SH-SY5Y (cell line): ENCODE data around the gene DISC1.

Experiments
- GATA2 ChIP-seq: IDR thresholded peaks from 2 replicates; pipeline ENCODE4 v1.6.1; 2011; ENCODE audit warnings: mild to moderate bottlenecking, low read depth, low read length
- GATA3 ChIP-seq: IDR thresholded peaks from 2 replicates; pipeline ENCODE4 v1.6.1; 2011; ENCODE audit warnings: low read depth, mild to moderate bottlenecking, low read length, moderate library complexity

Gene DISC1

GRCh38 chr1:231722356-231722755 is 95.8 kb downstream of the DISC1 start:
- TF ChIP-seq GATA2 (no peak), GATA3 (no peak)

DNA sequence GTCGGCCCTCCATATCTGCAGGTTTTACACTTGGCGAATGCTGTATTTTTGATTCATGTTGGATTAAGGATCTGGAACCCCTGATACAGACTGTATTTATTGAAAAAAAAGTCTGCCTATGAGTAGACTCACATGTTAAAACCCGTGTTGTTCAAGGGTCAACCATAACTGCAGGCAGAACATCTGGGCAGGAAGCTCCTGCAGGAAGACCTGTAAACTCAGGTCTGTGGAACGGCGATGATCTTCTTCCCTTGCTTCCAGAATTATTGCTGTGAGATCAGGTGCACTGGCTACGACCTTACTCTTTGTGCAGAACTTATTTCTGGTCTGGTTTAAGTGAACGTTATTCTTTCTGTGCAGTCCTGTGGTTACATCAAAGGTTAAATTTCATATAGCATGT is 96.6 kb downstream of the DISC1 start:
- no peak for TF ChIP-seq GATA3
- TF ChIP-seq GATA2: no peak

- TF ChIP-seq GATA3: no peak
- no peak for TF ChIP-seq GATA2
Observed at GRCh38 chr1:231724041-231724440, 97.5 kb downstream of the DISC1 start.

DNA sequence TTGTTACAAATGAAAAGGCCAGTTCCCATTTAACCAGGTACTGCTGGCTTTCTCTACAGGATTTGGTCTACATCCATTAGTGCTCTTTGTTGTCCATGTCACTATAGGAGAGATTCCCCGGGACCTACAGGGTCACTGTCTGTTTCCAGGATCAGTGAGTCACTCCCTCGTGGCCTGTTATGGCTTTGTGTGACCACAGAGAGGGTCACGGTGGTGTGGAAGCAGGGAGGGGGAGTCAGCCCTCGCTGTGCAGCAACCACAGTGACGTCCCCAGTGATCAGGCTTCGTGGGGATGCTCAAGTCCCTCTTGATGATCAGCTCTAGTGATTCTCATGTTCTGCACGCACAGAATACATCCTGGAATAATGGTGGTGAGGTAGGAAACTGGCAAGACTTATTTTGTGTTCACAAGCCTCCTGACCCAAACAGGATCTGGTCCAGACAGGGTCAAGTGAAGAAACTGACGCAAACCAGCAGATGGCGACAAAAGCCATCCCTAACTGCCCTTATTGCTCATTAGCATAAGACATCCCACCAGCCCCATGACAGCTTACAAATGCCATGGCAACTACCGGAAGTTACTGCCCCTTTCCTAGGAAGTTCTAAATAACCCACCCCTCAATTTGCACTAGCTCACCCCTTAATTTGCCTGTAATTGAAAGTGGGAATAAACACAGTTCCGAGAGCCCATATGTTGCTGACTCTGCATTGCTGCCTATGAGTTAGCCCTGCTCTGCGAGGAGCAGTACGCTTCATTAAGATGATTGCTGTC is 98.5 kb downstream of the DISC1 start:
- TF ChIP-seq GATA2 (no peak), GATA3 (no peak)

DNA sequence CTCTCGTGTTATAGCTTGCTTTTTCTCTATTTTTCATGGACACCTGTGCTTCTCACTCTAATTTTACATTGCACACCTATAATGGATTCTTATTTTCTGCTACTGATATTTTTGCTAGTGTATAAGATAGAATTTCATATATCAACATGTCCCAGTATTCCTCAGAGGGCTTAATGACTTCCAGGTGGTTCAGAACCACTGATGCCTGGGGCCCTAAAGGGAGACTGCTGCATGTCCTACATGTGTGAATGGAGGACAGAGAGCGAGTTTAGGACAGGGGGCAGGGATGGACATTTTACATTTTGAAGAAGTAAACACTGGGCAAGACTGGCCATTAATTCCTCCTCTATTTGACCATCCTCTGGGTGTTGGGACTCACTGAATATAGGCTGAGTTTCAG is 100.6 kb downstream of the DISC1 start:
- TF ChIP-seq GATA3: no peak
- no peak for TF ChIP-seq GATA2

DNA sequence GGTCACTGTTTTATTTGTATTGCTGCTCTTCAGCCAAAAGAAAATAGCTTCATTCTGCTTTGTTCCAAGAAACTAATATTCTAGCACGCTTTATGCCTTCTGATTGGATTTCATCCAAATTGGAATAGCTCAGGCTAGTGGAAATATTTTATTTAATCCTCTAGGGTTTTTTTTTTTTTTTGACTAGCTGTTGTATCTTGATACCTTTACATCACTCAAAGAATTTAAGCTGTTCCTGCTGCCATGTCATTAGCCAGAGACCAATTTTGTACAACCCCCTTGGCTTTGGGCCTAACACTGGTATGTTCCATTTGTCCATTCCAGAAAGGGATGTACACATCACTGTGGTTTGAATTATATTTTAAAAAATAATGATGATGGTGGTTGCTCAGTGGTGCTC is 103.0 kb downstream of the DISC1 start:
- TF ChIP-seq GATA2 (no peak), GATA3 (no peak)

- no peak for TF ChIP-seq GATA3
- TF ChIP-seq GATA2: no peak
Observed at GRCh38 chr1:231731268-231731667, 104.7 kb downstream of the DISC1 start.

DNA sequence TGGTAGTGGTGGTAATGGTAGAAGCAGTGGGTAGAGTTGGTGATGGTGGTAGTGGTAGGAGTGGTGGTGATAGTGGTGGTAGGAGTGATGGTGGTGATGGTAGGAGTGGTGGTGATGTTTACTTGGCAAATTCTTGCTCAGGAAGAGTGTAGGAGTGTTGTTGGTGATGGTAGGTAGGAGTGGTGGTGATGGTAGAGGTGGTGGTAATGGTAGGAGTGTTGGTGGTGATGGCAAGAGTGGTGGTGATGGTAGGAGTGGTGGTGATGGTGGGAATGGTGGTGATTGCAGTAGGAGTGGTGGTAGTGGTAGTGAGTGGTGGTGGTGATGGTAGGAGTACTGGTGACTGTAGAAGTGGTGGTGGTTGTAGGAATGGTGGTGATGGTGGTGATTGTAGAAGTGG is 106.5 kb downstream of the DISC1 start:
- TF ChIP-seq GATA2 (no peak), GATA3 (no peak)

GRCh38 chr1:231733672-231734071 is 107.1 kb downstream of the DISC1 start:
- TF ChIP-seq GATA2: no peak

- TF ChIP-seq GATA2 (no peak), GATA3 (no peak)
Observed at GRCh38 chr1:231734417-231734816, 107.8 kb downstream of the DISC1 start.

- TF ChIP-seq GATA3: no peak
- no peak for TF ChIP-seq GATA2
Observed at GRCh38 chr1:231735411-231735810, 108.8 kb downstream of the DISC1 start.

- TF ChIP-seq GATA3 (no peak), GATA2 (no peak)
Observed at GRCh38 chr1:231735941-231736340, 109.4 kb downstream of the DISC1 start.

GRCh38 chr1:231736464-231736863 is 109.9 kb downstream of the DISC1 start:
- TF ChIP-seq GATA2: no peak
- TF ChIP-seq GATA3: no peak

DNA sequence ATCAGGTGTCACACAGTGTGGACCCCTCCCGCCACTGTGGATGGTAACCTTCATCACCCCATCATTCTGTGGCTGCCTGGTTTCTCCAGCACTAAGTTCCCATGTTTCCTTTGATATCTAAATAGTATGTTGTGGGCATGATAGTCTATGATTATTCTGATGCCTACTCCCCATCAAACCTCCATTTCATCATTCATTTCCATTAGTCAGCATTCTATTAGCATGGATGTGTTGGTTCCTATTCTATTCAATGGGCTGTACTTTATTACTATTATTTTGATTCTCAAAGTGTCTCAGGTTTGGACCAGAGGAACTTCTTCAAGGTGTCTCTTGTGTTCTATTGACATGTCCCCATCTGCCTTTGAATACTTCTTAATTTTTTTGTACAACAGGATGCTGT is 112.0 kb downstream of the DISC1 start:
- no peak for TF ChIP-seq GATA3
- no peak for TF ChIP-seq GATA2

GRCh38 chr1:231743966-231744365 is 117.4 kb downstream of the DISC1 start:
- TF ChIP-seq GATA2: no peak
- no peak for TF ChIP-seq GATA3

DNA sequence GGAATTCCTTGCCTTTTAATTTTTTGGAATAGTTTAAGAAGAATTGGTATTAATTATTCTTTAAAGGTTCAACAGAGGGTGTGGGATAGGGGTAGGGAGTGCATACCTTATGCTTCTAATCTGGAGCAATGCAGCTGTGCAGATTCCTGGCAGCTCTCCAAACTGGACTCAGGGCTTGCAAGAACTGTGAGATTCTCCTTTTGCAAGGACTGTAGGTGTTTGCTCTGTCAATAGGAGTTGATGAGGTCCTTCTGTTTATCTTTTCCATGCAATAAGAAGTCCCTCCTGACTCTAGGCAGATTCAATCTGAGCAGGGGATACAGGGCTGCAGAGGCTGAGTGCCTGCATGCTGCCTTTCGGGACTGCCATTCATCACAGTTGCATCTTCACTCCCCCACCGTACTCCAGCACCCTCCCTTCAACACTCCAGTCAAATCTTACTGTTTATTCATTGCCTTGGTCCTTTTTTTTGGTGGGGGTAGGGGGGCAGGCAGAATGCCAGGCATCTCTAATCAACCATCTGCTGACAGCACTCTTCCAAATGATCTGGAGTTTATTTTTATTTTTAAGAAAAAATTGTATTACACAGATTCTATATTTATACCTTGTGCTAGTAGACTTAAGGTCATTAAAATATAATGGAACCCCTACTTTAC is 122.3 kb downstream of the DISC1 start:
- no peak for TF ChIP-seq GATA2
- no peak for TF ChIP-seq GATA3
